ENCODE results near the gene RBCK1. TPM values are rescaled to one million over a fixed set of nuclear protein-coding genes. Genes with fewer than 3 reads are reported as not detected.

Gene RBCK1
- total RNA-seq (ENCODE audit: unreplicated experiment) = 97.6 TPM
- long read RNA-seq, transcript RBCK1-213 (3 exons, 1,200 nt) = major isoform, 20 of 42 reads
- long read RNA-seq, transcript RBCK1-202 (12 exons, 2,774 nt) = minor isoform, 7 of 42 reads
- long read RNA-seq, partial matches to known transcripts = 3 of 42 reads
- long read RNA-seq, other reads (novel, unspliced or antisense) = 6 of 42 reads

DNA sequence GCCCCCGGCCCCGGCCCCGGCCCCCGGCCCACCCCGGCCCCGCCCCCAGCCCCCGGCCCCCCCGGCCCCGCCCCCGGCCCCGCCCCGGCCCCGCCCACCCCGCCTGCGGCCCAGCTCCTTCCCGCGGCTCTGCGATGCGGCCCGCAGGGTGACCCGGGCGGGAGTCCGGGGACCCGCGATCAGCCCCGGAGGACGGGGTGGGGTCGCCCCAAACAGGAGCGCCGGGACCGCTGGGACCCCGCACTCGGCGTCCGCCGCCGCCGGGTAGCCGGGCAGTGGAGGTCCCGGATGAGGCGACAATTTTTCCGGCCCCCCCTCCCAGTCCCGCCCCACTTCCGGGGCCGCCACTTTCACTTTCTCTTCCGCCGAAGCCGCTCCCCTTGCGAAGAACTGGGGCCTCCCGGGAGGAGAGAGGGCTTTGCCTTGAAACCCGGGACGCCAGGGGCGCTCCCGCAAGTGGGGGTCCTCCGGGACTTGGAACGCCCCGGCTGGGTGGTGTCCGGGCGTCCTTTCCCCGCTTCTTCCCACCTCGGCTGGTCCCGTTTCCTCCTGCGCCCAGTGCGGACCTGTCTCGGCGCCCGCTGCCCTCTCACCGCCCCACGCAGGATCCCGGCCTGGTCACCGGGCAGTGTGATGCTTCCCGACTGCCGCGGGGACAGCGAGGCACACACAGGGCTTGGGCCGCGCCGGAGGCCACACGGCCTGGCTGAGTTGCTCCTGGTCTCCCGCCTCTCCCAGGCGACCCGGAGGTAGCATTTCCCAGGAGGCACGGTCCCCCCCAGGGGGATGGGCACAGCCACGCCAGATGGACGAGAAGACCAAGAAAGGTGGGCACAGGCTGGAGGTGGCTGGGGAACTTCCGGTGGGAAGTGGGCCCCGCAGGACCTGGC is at the start of gene RBCK1:
TSS of gene RBCK1 (plus strand) at position 347 of the 890 bp plus-strand sequence. CDS start at position 806, 459 bp downstream.
- Mint-ChIP-seq H3K4me1 (ENCODE audit: low read depth, unreplicated experiment) (peaks cover 17% of the 10 kb centered on the region), H3K27ac (ENCODE audit: unreplicated experiment) (peak within 1 kb of the TSS; percentile 95), H3K27me3 (ENCODE audit: unreplicated experiment) (peaks cover 14% of the 10 kb centered on the region), H3K36me3 (ENCODE audit: unreplicated experiment) (peaks cover 13% of the 10 kb centered on the region), H3K4me3 (ENCODE audit: unreplicated experiment) (peak within 1 kb of the TSS; percentile 92), H3K9me3 (ENCODE audit: unreplicated experiment) (peaks cover 11% of the 10 kb centered on the region)
- DNase-seq = peak; percentile 80
- TF ChIP-seq, protein P1, sequence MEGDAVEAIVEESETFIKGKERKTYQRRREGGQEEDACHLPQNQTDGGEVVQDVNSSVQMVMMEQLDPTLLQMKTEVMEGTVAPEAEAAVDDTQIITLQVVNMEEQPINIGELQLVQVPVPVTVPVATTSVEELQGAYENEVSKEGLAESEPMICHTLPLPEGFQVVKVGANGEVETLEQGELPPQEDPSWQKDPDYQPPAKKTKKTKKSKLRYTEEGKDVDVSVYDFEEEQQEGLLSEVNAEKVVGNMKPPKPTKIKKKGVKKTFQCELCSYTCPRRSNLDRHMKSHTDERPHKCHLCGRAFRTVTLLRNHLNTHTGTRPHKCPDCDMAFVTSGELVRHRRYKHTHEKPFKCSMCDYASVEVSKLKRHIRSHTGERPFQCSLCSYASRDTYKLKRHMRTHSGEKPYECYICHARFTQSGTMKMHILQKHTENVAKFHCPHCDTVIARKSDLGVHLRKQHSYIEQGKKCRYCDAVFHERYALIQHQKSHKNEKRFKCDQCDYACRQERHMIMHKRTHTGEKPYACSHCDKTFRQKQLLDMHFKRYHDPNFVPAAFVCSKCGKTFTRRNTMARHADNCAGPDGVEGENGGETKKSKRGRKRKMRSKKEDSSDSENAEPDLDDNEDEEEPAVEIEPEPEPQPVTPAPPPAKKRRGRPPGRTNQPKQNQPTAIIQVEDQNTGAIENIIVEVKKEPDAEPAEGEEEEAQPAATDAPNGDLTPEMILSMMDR (IDR thresholded peaks at IDR 0.05; ENCODE audit: partially characterized antibody, unreplicated experiment) = no peak

DNA sequence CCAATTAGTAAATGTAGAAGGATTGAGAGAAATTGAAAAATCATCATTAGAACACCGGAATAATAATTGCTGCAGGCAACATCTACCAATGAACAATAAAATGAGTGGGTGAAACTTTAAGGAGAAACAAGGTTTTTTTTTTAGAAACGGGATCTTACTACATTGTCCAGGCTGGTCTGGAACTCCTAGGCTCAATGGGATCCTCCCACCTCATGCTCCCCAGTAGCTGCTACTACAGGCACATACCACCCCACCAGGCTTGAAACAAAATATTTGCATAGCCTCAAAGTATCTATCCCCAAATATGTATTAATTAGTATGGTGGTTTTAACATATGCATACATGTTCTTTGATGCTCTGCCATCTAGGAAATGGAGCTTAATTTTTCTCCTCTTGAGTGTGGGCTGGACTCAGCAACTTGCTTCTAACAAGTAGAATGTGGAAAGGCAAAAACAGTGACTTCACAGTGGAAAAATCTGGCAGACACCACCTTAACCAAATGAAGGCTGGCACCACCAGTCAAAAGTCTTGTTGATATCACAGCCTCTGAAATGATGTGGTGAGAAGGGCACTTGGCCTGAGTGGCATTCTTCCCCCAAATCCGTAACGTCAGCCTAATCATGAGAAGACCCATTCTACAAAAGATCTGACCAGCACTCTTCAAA is 49.1 kb upstream of the RBCK1 start:
- Mint-ChIP-seq H3K27ac (ENCODE audit: unreplicated experiment) (no peak overlapping the region), H3K4me3 (ENCODE audit: unreplicated experiment) (no peak overlapping the region), H3K9me3 (ENCODE audit: unreplicated experiment) (no peaks in the 10 kb centered on the region), H3K4me1 (ENCODE audit: low read depth, unreplicated experiment) (peaks cover 13% of the 10 kb centered on the region), H3K36me3 (ENCODE audit: unreplicated experiment) (no peaks in the 10 kb centered on the region), H3K27me3 (ENCODE audit: unreplicated experiment) (peaks cover 2% of the 10 kb centered on the region)
- TF ChIP-seq, protein P1 (IDR thresholded peaks at IDR 0.05; ENCODE audit: partially characterized antibody, unreplicated experiment) = no peak
- DNase-seq = no peak

DNA sequence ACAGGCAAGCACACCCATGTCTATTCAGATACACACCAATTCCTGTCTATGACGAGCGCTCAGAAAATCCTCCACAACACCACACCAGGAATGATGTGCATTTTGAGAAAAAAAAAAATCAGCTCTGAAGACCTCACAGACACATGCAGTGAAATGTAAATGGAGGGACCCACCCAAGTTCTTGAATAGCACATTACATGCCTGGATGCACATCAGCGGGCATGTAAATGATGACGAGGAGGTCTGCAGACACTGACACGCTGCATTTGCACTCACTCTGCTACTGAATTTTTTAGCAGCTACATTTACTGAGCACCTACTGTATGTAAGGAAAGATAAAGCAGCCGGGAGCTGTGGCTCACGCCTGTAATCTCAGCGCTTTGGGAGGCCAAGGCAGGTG is 46.5 kb upstream of the RBCK1 start:
- H3K9me3 Mint-ChIP-seq (ENCODE audit: unreplicated experiment) = no peaks in the 10 kb centered on the region
- H3K27me3 Mint-ChIP-seq (ENCODE audit: unreplicated experiment) = peaks cover 2% of the 10 kb centered on the region
- DNase-seq = no peak
- no peak overlapping the region for H3K4me3 Mint-ChIP-seq (ENCODE audit: unreplicated experiment)
- no peaks in the 10 kb centered on the region for H3K36me3 Mint-ChIP-seq (ENCODE audit: unreplicated experiment)
- TF ChIP-seq, protein P1 (IDR thresholded peaks at IDR 0.05; ENCODE audit: partially characterized antibody, unreplicated experiment) = no peak
- H3K27ac Mint-ChIP-seq (ENCODE audit: unreplicated experiment) = no peak overlapping the region
- H3K4me1 Mint-ChIP-seq (ENCODE audit: low read depth, unreplicated experiment) = peaks cover 13% of the 10 kb centered on the region

DNA sequence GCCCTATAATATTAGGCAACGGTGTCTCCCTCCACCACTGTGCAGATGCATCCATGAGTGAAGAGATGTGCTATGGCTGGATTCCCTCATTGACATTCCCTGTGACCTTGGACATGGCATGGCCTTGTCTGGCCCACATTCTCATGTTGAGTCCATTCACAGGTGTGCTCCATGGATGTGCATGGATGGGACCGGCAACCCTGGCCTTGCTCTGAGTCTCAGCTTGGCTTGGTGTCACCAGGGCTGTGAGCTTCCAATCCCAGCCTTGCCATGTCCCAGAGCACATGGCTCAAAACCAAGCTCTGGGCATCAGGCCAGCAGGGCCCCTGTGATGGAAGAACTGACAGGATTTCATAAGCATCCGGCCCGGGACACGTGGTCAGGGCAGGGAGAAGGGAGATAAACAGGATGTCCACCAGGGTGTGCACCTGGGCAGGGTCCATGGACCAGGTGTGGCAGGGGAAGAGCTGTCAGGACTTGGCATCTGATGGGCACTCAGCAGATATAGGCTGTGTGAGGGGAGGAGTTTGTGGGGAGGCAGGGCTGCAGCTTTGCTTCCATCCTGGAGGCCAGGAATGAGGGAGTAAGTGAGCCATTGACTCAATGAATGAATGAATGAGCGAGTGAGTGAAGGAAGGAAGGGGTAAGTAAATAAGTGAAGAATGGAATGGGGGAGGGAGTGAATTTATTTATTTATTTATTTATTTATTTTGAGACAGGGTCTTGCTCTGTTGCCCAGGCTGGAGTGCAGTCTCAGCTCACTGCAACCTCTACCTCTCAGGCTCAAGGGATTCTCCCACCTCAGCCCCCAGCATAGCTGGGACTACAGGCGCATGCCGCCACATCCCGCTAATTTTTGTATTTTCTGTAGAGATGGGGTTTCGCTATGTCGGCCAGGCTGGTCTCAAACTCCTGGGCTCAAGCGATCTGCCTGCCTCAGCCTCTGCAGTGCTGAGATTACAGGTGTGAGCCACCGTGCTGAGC is 45.5 kb upstream of the RBCK1 start:
- no peak overlapping the region for H3K27ac Mint-ChIP-seq (ENCODE audit: unreplicated experiment)
- no peaks in the 10 kb centered on the region for H3K36me3 Mint-ChIP-seq (ENCODE audit: unreplicated experiment)
- no peak overlapping the region for H3K4me3 Mint-ChIP-seq (ENCODE audit: unreplicated experiment)

More for the DNA sequence above, 45.5 kb upstream of the RBCK1 start:
- peaks cover 2% of the 10 kb centered on the region for H3K27me3 Mint-ChIP-seq (ENCODE audit: unreplicated experiment)
- TF ChIP-seq, protein P1 (IDR thresholded peaks at IDR 0.05; ENCODE audit: partially characterized antibody, unreplicated experiment) = no peak
- H3K4me1 Mint-ChIP-seq (ENCODE audit: low read depth, unreplicated experiment) = peaks cover 17% of the 10 kb centered on the region
- no peaks in the 10 kb centered on the region for H3K9me3 Mint-ChIP-seq (ENCODE audit: unreplicated experiment)
- DNase-seq = no peak

Measured in glutamatergic neuron (in vitro differentiated cells).